KBM-7 (cell line): ENCODE data around the gene GP1BB.
A peak's percentile ranks its signal among the peaks of the same experiment; 100 is the strongest.

Experiments used
- DNase-seq: peaks from one replicate; pipeline ENCODE4 v3.0.0-alpha.2; 2015
- in situ Hi-C: fragments of 300-500 bp; cut with MboI; formaldehyde crosslinking; loops from 2 replicates; pipeline ENCODE4 v1.14.3; 2020; ENCODE audit warnings: low sequenced_read_pairs, low pct_unique_long_range_greater_than_20kb, mixed read lengths

The GP1BB gene

DNA sequence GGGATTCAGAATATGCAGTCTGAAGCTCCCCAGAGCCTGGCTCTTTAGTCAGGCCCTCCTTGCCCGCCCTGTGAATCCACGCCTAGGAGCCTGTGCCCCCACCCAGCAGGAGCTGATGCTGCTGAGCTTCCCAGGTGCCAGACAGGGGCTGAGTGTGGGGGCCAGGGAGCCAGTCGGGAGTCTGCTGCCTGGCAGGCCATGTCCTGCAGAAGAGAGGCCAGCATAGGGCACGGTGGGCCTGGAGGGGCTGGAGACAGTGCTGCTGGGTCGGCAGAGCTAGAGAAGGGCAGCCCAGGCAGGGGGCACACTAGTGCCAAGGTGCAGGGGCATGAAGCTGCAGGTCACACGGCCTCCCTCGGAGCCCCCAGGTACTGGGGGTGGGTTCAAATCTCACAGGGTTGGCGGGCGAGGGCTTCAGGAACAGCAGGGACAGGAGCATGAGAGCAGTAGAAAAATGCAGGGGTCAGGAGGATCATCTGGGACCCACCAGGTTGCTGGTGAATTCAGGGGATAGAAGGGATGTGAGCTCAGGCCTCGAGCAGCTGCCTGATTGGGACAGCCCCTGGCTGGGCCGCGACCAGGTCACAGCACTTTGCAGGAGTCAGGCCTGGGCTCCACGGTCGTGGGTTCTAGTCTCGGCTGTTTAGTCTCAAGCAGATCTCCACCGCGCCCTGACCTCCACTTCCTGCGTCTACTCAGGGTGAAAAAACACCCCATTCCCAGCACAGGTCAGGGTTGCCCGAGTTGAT lies 13.1 kb upstream of the GP1BB start:
- no peak for DNase-seq
- in situ Hi-C loops = no loop called here

DNA sequence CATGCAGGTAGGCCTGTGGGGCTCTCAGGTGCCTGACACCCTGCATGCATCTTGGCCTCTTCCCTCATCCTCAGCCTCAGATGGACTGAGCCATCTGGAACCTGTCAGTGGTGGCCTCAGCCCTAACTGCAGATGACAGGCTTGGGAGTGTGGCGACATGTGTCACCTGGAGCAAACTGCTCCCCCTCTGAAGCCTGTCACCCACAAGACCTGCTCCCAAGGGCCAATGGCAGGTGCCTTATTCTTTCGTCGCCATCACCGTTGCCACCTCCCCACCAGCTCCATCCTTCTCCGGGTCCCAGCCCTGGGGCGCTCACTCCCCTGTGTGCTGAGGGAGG lies 12.6 kb upstream of the GP1BB start:
- DNase-seq = no peak
- in situ Hi-C loops = no loop called here

DNA sequence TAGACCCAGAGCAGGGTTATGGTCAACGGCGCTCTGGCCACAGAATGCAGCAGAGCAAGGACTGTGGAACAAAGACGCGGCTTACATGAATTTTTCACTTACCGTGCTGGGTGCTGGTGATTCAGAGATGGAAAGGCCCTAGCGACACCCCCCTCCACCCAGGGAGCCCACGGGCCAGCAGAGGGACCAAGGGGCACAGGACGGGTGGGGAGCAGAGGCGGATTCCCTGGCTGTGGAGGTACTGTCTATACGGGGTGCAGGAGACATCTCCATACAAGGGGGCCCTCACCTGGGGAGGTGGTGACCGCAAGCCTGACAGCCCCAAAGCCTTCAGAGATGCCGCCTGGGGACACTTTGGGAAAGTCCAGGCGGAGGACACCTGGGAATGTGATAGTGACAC lies 10.1 kb upstream of the GP1BB start:
- no peak for DNase-seq
- in situ Hi-C loops = no loop called here

DNA sequence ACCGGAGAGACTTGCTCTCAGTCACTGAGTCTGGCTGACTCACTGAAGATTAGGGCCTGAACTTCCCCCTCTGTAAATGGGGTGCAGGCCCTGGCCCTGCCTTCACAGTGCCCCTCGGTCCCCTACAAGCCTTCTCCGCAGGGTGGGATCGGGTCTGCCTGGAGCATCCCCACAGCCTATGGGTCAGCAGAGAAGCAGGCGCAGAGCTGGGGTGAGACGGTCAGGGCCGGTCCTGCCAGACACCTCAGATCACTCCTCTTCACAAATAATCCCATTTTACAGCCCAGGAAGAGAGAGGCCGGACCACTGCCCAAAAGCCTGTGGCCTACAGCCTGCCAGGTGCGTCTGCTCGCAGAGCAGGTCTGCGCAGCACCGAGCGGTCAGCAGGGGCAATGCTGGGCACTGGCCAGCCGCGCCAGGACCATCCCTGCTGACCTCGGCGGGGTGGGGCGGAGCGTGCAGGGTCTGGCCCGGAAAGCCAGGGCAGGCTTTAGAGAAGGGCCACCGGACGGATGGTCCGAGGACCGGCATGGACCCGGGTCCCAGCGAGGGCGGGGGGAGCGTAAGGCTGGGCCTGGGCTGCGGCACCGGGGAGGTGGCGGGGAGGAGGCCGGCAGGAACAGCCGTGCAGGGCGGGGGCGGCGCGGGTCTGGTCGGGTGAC lies 9.6 kb upstream of the GP1BB start:
- in situ Hi-C loops = no loop called here
- no peak for DNase-seq

DNA sequence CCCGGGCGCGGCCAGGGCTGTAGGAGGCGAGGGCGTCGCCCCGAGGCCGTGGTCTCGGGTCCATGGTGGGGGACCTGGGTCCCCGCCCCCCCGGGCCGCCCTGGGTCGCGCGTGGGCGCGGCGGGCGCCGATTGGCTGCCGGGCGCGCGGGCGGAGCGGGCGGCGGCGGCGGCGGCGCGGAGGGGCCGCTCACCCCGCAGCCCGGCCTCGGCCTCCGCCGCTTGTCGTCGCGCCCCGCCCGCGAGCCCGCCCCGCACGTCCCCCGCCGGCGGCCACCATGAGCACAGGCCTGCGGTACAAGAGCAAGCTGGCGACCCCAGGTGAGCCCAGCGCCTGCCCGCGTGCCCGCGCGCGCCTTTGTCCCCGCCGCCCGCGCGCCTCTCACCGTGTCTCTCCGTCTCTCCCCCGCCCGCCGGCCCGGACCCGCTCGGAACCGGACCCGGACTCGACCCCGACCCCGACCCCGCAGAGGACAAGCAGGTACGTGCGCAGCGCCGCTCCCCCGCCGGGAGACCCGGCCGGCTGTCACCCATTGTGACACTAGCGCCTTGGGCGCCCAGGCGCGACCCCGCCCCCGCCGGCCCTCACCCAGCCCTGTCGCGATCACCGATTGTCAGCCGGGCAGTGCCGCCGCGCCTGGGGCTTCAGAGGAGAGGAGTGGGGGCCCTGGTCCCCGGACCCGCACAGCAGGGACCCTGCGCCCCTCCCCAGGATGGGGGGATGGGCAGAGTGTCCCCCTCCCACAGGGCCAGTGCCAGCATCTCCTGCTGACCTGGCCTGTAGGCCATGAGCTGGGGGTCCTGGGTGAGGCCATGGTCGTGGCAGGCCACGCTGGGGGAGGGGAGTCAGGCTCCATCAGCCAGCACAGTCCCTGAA lies 8.8 kb upstream of the GP1BB start, which contains the start of gene SEPTIN5:
TSS of gene SEPTIN5 (plus strand) at position 192 of the 876 bp plus-strand sequence. CDS start at position 278, 86 bp downstream.
- no peak for DNase-seq
- in situ Hi-C loops = no loop called here

DNA sequence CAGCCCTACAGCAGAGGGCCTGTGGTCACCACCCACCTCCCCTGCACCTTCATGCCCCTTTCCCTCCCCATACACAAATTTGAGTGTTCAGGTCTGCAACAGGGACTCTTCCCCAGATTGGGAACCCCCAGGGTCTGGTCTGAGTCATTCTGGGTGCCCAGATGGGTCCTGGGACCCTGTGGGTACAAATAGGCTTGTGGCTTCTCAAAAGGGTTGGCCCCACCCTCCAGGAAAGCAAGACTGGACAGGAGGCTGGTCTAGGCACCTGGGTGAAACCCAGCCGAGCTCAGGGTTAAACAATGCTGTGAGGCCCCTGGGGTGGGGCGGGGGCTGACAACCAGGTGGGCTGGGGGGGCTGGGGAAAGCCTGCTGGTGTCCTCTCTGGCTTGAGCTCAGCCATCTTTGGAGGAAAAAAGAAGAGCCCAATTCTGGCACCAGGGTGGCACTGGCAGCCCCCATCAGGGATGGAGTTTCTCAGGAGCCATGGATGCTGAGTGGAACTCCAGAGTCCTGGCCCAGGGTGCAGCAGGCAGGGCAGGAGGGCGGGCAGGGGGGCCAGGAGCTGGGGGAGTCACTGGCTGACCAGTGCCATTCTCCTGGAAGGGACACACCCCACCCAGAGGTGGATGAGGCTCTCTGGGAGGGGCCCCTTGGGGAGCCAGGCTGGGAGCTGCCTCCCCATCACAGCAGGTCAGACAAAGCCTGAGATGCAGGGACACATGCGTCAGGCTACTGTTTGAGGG lies 8.0 kb upstream of the GP1BB start:
- DNase-seq = no peak
- in situ Hi-C loops = no loop called here

DNA sequence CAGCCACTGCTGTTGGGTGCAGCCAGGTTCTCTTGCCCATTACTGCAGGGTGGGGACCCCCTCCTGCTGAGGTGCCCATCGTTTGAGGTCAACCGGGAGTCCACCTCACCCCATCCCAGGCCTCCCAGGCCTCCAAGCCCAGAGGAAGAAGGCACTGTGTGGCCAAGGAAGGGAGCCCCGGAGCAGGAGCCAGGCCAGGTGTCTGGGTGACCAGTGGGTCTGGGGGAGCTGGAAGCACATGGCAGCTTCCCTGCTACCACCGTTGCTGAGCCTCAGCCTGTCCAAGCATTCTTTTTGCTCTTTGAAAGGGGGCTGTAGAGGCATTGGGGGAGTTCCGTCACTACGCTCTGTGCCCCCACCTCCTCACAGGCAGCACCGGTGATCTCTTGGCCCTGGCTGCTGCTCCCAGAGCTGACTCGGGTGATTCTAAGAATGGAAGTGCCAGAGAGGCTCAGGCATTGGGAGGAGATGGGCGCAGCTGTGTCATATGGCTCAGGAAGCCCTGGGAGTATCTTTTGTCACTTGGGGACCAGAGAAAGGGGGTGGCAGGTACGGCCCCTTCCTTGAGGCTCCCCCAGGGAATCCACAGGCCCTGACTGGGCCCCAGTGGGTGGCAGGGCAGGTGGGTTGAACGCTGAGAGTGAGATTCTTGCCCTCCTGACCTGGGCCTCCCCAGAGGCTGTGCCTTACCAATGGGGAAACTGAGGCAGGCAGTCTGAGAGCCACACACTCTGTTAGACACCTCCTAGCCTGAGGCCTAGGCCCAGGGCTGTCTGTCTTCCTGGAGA lies 7.1 kb upstream of the GP1BB start:
- in situ Hi-C loops = no loop called here
- no peak for DNase-seq

DNA sequence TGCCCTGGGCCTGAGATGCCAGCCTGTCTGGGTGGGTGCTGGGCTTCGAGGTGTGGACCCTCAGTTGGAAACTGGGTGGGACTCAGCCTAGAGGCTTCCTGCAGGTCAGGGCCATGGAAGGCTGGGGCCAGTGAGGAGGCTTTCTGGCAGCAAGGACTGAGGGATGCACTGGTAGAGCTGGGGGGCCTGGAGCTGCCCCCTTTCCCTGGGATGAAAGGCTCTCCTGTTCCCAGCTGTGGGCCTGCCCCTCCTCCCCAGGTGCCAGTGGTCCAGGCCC lies 6.6 kb upstream of the GP1BB start:
- in situ Hi-C loops = no loop called here
- no peak for DNase-seq

DNA sequence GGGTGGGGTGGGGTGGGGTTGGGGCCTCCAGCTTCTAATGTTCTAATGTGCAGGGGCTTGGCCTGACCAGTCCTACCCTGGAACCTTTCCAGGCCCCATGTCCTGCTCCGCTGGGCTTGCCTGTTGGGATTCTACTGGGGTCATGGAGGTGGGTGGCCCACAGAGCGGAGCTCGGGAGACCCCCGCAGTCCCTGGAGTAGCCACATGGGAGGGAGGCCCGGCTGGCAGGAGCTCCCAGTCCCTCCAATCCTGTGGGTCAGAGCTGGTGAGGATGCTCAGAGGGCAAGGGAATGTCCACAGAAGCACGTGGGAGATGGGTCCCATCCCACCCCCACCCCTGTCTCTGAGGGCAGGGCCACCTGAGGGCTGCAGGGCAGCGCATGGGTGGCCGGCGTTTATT lies 6.2 kb upstream of the GP1BB start:
- in situ Hi-C loops = no loop called here

DNA sequence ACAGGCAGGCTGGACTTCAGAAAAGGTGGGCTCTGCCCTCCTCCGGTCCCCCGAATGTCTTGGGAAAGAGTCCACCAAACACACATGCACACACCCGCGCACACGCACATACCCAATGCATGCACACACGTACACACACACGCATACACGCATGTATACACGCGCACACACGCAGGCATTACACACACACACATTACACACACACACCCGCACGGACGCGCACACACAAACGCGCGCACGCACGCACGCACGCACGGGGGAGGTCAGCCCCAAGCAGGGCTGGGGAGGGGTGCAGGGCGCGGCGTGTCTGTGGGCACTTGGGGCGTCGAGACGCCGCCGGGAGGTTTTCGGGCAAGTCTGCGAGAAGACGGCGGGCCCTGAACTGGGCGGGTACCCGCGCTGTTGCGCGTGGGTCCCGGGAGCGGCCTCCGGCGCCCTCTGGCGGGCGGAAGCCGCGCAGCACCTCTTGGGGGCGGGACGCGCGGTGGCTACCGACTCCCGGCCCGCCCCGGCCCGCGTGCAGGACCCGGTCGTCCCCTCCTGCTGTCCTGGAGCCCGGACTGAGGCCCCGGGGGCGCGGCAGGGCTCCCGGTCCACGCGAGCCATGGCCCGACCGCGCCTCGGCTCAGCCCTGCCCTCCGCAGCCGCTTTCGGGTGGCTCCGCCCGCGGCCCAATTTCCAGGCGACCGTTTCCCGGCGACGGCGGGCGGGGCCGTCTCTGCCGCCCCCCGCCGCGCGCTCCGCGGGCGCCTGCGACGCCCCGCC lies 5.5 kb upstream of the GP1BB start:
- DNase-seq = peak; percentile 81
- in situ Hi-C loops = no loop called here

More for the DNA sequence above, 6.2 kb upstream of the GP1BB start:
- no peak for DNase-seq

DNA sequence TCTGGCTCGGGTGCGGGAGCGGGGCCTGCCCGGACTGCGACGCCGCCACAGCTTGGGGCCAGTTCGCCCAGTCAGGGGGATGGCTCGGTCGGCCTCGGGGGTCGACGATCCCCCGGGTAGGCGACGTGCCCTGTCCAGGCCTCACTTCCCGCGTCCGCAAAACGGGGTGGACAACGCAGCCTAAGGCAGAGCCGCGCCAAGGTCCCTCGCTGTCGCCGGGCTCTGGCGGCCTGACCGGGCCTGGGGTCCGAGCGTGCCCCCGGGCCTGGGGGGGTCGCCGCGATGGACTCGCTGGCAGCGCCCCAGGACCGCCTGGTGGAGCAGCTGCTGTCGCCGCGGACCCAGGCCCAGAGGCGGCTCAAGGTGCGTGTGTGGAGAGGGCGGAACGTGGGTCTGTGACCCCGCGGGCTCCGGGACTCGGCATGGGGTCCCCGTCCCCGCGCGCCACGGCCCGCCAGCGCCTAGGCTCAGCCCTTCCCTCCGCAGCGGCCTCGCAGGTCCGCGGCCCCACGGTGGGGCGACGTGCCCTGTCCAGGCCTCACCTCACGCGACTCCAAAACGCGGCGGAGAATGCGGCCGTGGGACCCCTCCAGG lies 4.8 kb upstream of the GP1BB start:
- no peak for DNase-seq
- in situ Hi-C loops = no loop called here

DNA sequence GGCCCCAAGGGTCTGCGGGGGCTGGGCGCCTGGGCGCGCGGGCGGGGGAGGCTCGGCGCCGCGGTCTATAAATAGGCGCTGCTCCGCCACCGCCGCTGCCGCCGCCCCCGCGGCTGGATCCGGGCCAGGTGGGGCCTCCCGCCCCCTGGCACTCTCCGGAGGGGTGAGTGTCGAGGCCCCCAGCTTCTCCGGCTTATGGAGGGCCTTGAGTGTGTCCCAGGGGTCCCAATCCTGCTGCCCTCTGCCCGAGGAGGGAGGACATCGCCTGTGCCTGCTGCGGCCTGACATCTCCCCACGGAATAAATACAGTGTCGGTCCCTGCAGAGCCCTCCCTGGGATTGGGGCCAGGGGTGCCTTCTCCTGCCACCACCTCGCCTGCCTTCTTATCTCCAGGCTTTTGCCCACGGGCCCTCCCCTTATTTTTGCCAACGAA lies 4.3 kb upstream of the GP1BB start:
- DNase-seq = peak; percentile 49
- in situ Hi-C loops = no loop called here

DNA sequence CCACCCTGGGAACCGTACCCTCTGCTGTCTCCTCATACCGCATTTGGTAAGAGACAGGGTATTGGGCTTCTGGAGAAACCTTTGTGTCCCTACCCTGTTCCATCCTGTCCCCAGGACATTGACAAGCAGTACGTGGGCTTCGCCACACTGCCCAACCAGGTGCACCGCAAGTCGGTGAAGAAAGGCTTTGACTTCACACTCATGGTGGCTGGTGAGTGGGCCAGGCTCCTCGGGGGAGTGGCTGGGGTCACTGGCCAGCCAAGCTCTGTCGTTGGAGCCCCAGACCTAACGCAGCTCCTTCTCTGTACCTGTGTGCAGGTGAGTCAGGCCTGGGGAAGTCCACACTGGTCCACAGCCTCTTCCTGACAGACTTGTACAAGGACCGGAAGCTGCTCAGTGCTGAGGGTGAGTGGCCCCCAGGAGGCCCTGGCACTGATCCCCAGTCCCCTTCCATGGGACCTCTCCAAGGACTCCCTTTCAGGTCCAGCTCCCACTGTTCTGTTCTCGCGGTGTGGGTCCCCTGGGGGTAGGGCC lies 3.8 kb upstream of the GP1BB start:
- no peak for DNase-seq
- in situ Hi-C loops = no loop called here

DNA sequence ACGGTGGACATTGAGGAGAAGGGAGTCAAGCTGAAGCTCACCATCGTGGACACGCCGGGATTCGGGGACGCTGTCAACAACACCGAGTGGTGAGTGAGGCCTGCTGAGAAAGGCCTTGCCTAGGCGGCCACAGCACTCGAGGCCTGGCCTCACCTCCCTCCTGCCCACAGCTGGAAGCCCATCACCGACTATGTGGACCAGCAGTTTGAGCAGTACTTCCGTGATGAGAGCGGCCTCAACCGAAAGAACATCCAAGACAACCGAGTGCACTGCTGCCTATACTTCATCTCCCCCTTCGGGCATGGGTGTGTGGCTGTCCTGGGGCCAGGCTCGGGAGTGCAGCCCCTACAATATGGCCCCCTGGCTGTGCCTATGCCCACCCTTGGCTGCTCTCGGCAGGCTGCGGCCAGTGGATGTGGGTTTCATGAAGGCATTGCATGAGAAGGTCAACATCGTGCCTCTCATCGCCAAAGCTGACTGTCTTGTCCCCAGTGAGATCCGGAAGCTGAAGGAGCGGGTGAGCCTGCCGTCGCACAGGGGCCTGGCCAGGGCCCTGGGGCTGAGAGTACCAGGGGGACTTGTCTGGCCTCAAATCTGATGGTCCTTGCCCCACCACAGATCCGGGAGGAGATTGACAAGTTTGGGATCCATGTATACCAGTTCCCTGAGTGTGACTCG lies 3.0 kb upstream of the GP1BB start:
- in situ Hi-C loops = no loop called here
- no peak for DNase-seq

DNA sequence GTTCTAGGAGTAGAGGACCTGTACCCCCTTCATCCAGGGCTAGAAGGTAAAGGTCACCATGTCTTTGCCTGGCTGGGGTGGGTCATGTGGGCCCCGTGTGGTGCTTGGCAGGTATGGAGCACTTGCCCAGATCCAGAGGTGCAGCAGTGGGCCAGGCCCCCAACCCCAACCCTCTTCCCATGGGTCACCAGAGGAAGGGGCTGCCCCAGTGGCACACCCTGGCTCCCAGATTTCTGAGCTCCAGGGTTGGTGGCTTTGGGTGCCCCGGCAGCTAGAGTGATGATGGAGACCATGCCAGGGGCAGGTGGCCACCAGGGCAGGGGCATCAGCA lies 2.4 kb upstream of the GP1BB start:
- DNase-seq = no peak
- in situ Hi-C loops = no loop called here

DNA sequence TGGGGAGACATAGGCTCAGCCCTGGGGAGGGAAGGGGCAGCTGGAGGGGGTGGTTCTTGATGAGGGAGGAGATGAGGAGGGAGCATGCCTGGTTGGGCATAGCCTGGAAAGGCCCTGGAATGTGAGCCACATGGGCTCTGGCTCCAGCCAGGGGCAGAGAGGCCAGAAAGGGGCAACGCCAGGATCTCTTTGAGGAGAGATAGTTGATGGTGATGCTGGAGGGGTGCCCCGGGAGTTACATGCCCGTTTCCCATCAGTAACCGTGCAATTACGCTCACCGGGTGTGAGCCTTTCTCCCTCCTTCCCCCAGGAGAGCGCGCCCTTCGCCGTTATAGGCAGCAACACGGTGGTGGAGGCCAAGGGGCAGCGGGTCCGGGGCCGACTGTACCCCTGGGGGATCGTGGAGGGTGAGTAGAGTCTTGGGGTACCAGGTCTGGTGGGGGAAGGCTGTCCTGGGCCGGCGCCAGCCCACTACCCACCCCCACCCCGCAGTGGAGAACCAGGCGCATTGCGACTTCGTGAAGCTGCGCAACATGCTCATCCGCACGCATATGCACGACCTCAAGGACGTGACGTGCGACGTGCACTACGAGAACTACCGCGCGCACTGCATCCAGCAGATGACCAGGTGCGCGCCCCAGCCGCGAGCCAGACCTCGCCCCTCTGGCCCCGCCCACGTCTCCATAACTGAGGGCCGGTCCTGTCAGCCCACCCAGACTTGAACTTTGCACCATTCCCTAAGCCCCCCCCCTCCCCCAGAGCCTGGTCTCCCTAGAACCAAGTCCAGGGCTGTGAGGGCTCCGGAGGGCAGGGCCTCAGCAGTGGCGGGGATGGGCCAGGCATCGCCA lies 1.8 kb upstream of the GP1BB start:
- DNase-seq = no peak
- in situ Hi-C loops = no loop called here
